ENCODE results near the gene CDC123.

DNA sequence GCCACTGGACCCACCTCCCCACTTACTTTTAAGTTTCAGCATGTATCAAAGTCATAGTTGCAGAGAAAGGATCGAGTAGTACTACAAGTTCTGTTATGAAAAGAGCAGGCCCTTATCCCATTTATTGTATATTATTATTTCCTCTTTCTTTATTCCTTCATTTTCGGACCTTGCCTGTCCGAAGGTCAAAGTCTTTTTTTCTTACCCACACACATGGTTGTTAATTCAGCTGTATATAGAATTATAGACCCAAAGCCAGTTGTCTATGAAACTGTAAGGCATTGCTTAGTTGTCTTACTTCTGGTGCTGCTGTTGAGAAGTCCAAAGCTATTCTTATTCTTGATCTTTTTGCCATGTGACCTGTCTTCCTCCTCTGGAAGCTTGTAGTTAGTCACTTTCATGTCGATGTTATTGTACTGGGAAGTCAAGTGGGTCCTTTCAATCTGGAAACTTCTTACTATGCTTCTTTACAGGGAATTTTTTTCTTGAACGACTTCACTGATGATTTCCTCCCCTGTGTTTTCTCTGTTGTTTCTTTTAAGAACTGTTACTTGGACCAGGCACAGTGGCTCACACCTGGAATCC lies 8.6 kb upstream of the CDC123 start:
- TF ChIP-seq, protein P1, sequence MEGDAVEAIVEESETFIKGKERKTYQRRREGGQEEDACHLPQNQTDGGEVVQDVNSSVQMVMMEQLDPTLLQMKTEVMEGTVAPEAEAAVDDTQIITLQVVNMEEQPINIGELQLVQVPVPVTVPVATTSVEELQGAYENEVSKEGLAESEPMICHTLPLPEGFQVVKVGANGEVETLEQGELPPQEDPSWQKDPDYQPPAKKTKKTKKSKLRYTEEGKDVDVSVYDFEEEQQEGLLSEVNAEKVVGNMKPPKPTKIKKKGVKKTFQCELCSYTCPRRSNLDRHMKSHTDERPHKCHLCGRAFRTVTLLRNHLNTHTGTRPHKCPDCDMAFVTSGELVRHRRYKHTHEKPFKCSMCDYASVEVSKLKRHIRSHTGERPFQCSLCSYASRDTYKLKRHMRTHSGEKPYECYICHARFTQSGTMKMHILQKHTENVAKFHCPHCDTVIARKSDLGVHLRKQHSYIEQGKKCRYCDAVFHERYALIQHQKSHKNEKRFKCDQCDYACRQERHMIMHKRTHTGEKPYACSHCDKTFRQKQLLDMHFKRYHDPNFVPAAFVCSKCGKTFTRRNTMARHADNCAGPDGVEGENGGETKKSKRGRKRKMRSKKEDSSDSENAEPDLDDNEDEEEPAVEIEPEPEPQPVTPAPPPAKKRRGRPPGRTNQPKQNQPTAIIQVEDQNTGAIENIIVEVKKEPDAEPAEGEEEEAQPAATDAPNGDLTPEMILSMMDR (conservative IDR thresholded peaks at IDR 0.05; ENCODE audit: low read depth, low read length) = no peak
- no peak for TF ChIP-seq FOS (IDR thresholded peaks at IDR 0.05; ENCODE audit: low read depth, low read length)
- no peak for TF ChIP-seq RCOR1 (IDR thresholded peaks at IDR 0.05; ENCODE audit: insufficient replicate concordance, low read length)
- TF ChIP-seq POLR2A (IDR thresholded peaks at IDR 0.05; ENCODE audit: low read depth, low read length) = no peak
- TF ChIP-seq CEBPB (IDR thresholded peaks at IDR 0.05; ENCODE audit: low read depth, low read length) = no peak
- no peak for TF ChIP-seq RAD21 (IDR thresholded peaks at IDR 0.05; ENCODE audit: low read length)
- no peak for TF ChIP-seq SMC3 (IDR thresholded peaks at IDR 0.05; ENCODE audit: low read depth, low read length)
- TF ChIP-seq CHD1 (IDR thresholded peaks at IDR 0.05; ENCODE audit: low read depth, low read length) = no peak
- TF ChIP-seq, protein P2, sequence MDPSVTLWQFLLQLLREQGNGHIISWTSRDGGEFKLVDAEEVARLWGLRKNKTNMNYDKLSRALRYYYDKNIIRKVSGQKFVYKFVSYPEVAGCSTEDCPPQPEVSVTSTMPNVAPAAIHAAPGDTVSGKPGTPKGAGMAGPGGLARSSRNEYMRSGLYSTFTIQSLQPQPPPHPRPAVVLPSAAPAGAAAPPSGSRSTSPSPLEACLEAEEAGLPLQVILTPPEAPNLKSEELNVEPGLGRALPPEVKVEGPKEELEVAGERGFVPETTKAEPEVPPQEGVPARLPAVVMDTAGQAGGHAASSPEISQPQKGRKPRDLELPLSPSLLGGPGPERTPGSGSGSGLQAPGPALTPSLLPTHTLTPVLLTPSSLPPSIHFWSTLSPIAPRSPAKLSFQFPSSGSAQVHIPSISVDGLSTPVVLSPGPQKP (IDR thresholded peaks at IDR 0.05; ENCODE audit: borderline replicate concordance, low read depth, low read length) = no peak
- TF ChIP-seq RFX5 (IDR thresholded peaks at IDR 0.05; ENCODE audit: low read depth, low read length) = no peak
- TF ChIP-seq MAFK (IDR thresholded peaks at IDR 0.05; ENCODE audit: low read depth, low read length) = no peak
- TF ChIP-seq BHLHE40 (IDR thresholded peaks at IDR 0.05; ENCODE audit: low read depth, low read length) = no peak

Data from IMR-90 (cell line).